SK-N-SH treated with all-trans-retinoic acid at 6 μM for 48 hours (cell line): ENCODE results near the gene TEX55.
"Not testable (repeated sequence)": the region's sequence is repeated elsewhere in the genome, so short reads cannot be mapped to it uniquely, and the experiment has no call there.

Experiments
- ATAC-seq: fragments of 200-7000 bp; cut with Tn5 transposase; 3 replicates; pipeline ENCODE4 v1.9.1; 2020; ENCODE audit warnings: mild to moderate bottlenecking, moderate library complexity
- ARNTL ChIP-seq: fragments of 450-650 bp; formaldehyde crosslinking; IDR thresholded peaks from 2 replicates; pipeline ENCODE4 v1.5.0; 2020; ENCODE audit warnings: low read depth, mild to moderate bottlenecking, moderate library complexity, borderline replicate concordance
- CREB5 ChIP-seq: fragments of 250-450 bp; sonication (Bioruptor Pico); IDR thresholded peaks from 2 replicates; pipeline ENCODE4 v1.5.1; 2020; ENCODE audit warnings: low read depth, mild to moderate bottlenecking, moderate library complexity
- CSDC2 ChIP-seq: fragments of 250-450 bp; sonication (Bioruptor Pico); IDR thresholded peaks from 2 replicates; pipeline ENCODE4 v1.5.0; 2020; ENCODE audit warnings: mild to moderate bottlenecking, moderate library complexity
- CSRNP3 ChIP-seq: fragments of 250-450 bp; sonication (Bioruptor Pico); IDR thresholded peaks from 2 replicates; pipeline ENCODE4 v1.5.1; 2021; ENCODE audit warnings: mild to moderate bottlenecking, moderate library complexity
- ESRRG ChIP-seq: fragments of 250-450 bp; sonication (Bioruptor Pico); IDR thresholded peaks from 2 replicates; pipeline ENCODE4 v1.6.1; 2021; ENCODE audit warnings: mild to moderate bottlenecking
- GLIS3 ChIP-seq: fragments of 250-450 bp; sonication (Bioruptor Pico); IDR thresholded peaks from 2 replicates; pipeline ENCODE4 v1.5.0; 2020; ENCODE audit warnings: mild to moderate bottlenecking, moderate library complexity
- ISL1 ChIP-seq: fragments of 250-450 bp; sonication (Bioruptor Pico); IDR thresholded peaks from 2 replicates; pipeline ENCODE4 v2.1.2; 2022; ENCODE audit warnings: mild to moderate bottlenecking, moderate library complexity
- OSR1 ChIP-seq: fragments of 250-450 bp; sonication (Bioruptor Pico); IDR thresholded peaks from 2 replicates; pipeline ENCODE4 v1.8.0; 2022; ENCODE audit warnings: moderate library complexity, mild to moderate bottlenecking, inconsistent platforms
- PPARA ChIP-seq: fragments of 250-450 bp; sonication (Bioruptor Pico); IDR thresholded peaks from 2 replicates; pipeline ENCODE4 v1.5.0; 2020; ENCODE audit warnings: mild to moderate bottlenecking, borderline replicate concordance
- RARB ChIP-seq: fragments of 250-450 bp; sonication (Bioruptor Pico); IDR thresholded peaks from 2 replicates; pipeline ENCODE4 v1.8.0; 2021; ENCODE audit warnings: mild to moderate bottlenecking, moderate library complexity
- SNAI2 ChIP-seq: fragments of 250-450 bp; sonication (Bioruptor Pico); IDR thresholded peaks from 2 replicates; pipeline ENCODE4 v1.5.0; 2020; ENCODE audit warnings: mild to moderate bottlenecking, moderate library complexity
- TCF4 ChIP-seq: fragments of 250-450 bp; sonication (Bioruptor Pico); IDR thresholded peaks from 2 replicates; pipeline ENCODE4 v1.8.0; 2021; ENCODE audit warnings: mild to moderate bottlenecking, moderate library complexity, borderline replicate concordance
- TOX ChIP-seq: fragments of 250-450 bp; sonication (Bioruptor Pico); IDR thresholded peaks from 2 replicates; pipeline ENCODE4 v1.8.0; 2021; ENCODE audit warnings: mild to moderate bottlenecking, moderate library complexity, borderline replicate concordance
- ZC3H10 ChIP-seq: fragments of 250-450 bp; sonication (Bioruptor Pico); IDR thresholded peaks from 2 replicates; pipeline ENCODE4 v1.5.1; 2021; ENCODE audit warnings: mild to moderate bottlenecking, moderate library complexity
- ZFP3 ChIP-seq: fragments of 250-450 bp; sonication (Bioruptor Pico); IDR thresholded peaks from 2 replicates; pipeline ENCODE4 v1.5.0; 2020; ENCODE audit warnings: mild to moderate bottlenecking, moderate library complexity
- ZFP30 ChIP-seq: fragments of 450-650 bp; formaldehyde crosslinking; IDR thresholded peaks from 2 replicates; pipeline ENCODE4 v1.5.0; 2022; ENCODE audit warnings: mild to moderate bottlenecking, moderate library complexity
- ZNF565 ChIP-seq: fragments of 450-650 bp; formaldehyde crosslinking; conservative IDR thresholded peaks from 2 replicates; pipeline ENCODE4 v1.5.0; 2020; ENCODE audit warnings: low read depth, mild to moderate bottlenecking, moderate library complexity
- ZNF70 ChIP-seq: fragments of 450-650 bp; formaldehyde crosslinking; IDR thresholded peaks from 2 replicates; pipeline ENCODE4 v1.5.0; 2020; ENCODE audit warnings: mild to moderate bottlenecking, moderate library complexity
- ZNF8 ChIP-seq: fragments of 450-650 bp; formaldehyde crosslinking; IDR thresholded peaks from 2 replicates; pipeline ENCODE4 v1.5.0; 2020; ENCODE audit warnings: mild to moderate bottlenecking, moderate library complexity
- TF ChIP-seq, protein P1 (sequence below): fragments of 250-450 bp; sonication (Bioruptor Pico); IDR thresholded peaks from 2 replicates; pipeline ENCODE4 v1.8.0; 2020; ENCODE audit warnings: mild to moderate bottlenecking, moderate library complexity, borderline replicate concordance
- TF ChIP-seq, protein P2 (sequence below): fragments of 250-450 bp; sonication (Bioruptor Pico); IDR thresholded peaks from 2 replicates; pipeline ENCODE4 v1.5.0; 2020; ENCODE audit warnings: mild to moderate bottlenecking, moderate library complexity

TEX55 gene

DNA sequence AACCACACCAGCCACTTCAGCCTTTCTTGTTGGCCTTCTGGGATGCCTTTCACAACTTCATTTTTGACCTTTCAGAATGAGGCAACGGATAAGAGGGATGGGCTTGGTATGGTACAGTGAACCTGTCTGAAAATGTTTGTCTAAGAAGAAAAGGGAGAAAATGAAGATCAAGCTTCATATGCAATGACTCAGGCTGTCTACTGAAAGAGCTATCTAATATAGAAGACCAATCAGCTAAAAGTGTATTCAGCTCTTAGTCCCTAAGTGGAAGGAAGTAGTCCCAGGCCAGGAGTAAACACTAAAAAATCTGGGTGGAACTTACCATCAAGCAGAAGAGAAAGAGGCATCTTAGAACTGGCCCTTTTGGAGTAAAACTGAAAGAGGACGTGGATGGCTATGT, 15.3 kb downstream of the TEX55 start:
- TF ChIP-seq CSDC2 (CRISPR knock-in tag) (no peak), ZNF8 (CRISPR knock-in tag) (no peak), CSRNP3 (CRISPR knock-in tag) (no peak), ESRRG (no peak), TCF4 (CRISPR knock-in tag) (no peak), ZNF70 (CRISPR knock-in tag) (no peak), PPARA (CRISPR knock-in tag) (no peak), RARB (CRISPR knock-in tag) (no peak), ZFP30 (CRISPR knock-in tag) (no peak), ZC3H10 (no peak), ZFP3 (CRISPR knock-in tag) (no peak), SNAI2 (no peak)
- TF ChIP-seq, protein P1, sequence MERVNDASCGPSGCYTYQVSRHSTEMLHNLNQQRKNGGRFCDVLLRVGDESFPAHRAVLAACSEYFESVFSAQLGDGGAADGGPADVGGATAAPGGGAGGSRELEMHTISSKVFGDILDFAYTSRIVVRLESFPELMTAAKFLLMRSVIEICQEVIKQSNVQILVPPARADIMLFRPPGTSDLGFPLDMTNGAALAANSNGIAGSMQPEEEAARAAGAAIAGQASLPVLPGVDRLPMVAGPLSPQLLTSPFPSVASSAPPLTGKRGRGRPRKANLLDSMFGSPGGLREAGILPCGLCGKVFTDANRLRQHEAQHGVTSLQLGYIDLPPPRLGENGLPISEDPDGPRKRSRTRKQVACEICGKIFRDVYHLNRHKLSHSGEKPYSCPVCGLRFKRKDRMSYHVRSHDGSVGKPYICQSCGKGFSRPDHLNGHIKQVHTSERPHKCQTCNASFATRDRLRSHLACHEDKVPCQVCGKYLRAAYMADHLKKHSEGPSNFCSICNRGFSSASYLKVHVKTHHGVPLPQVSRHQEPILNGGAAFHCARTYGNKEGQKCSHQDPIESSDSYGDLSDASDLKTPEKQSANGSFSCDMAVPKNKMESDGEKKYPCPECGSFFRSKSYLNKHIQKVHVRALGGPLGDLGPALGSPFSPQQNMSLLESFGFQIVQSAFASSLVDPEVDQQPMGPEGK (CRISPR knock-in tag), result no peak
- TF ChIP-seq, protein P2, sequence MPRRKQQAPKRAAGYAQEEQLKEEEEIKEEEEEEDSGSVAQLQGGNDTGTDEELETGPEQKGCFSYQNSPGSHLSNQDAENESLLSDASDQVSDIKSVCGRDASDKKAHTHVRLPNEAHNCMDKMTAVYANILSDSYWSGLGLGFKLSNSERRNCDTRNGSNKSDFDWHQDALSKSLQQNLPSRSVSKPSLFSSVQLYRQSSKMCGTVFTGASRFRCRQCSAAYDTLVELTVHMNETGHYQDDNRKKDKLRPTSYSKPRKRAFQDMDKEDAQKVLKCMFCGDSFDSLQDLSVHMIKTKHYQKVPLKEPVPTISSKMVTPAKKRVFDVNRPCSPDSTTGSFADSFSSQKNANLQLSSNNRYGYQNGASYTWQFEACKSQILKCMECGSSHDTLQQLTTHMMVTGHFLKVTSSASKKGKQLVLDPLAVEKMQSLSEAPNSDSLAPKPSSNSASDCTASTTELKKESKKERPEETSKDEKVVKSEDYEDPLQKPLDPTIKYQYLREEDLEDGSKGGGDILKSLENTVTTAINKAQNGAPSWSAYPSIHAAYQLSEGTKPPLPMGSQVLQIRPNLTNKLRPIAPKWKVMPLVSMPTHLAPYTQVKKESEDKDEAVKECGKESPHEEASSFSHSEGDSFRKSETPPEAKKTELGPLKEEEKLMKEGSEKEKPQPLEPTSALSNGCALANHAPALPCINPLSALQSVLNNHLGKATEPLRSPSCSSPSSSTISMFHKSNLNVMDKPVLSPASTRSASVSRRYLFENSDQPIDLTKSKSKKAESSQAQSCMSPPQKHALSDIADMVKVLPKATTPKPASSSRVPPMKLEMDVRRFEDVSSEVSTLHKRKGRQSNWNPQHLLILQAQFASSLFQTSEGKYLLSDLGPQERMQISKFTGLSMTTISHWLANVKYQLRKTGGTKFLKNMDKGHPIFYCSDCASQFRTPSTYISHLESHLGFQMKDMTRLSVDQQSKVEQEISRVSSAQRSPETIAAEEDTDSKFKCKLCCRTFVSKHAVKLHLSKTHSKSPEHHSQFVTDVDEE (CRISPR knock-in tag), result no peak
- no peak for ATAC-seq

DNA sequence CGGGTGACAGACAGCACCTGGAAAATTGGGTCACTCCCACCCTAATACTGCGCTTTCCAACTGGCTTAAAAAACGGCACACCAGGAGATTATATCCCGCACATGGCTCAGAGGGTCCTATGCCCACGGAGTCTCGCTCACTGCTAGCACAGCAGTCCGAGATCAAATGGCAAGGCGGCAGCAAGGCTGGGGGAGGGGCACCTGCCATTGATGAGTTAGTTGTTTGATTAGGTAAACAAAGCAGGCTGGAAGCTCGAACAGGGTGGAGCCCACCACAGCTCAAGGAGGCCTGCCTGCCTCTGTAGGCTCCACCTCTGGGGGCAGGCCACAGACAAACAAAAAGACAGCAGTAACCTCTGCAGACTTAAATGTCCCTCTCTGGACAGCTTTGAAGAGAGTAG, 18.8 kb downstream of the TEX55 start:
- not testable (repeated sequence) for ATAC-seq

DNA sequence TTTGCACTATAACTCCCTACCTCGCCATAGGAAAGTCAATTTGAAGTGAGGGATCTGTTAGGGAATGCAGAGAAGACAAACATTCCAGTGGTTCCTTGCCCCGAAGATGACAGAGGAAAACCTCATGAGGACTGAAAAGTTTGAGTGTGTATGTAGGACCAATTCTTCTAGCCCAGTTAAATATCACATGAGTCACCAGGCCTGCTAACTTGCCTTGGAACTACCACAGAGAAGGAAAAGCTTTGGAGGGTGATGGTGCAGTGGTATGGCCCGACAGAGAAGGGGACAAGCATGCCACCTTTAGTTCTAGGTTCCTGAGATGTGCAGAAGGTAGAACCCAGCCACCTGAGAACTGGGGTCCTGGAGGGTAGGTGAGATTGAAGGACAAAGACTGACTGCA, 24.9 kb downstream of the TEX55 start:
- TF ChIP-seq TOX (CRISPR knock-in tag), result no peak
- no peak for TF ChIP-seq ARNTL (CRISPR knock-in tag)
- no peak for TF ChIP-seq SNAI2
- TF ChIP-seq OSR1 (CRISPR knock-in tag), result no peak
- no peak for TF ChIP-seq PPARA (CRISPR knock-in tag)
- no peak for TF ChIP-seq ZNF565 (CRISPR knock-in tag)
- TF ChIP-seq ISL1 (CRISPR knock-in tag), result no peak
- TF ChIP-seq CREB5 (CRISPR knock-in tag), result no peak
- no peak for TF ChIP-seq CSRNP3 (CRISPR knock-in tag)
- TF ChIP-seq, protein P2 (CRISPR knock-in tag), result no peak
- TF ChIP-seq ZFP30 (CRISPR knock-in tag), result no peak
- TF ChIP-seq ZC3H10, result no peak
- no peak for TF ChIP-seq ZNF70 (CRISPR knock-in tag)
- TF ChIP-seq RARB (CRISPR knock-in tag), result no peak
- no peak for TF ChIP-seq GLIS3 (CRISPR knock-in tag)
- TF ChIP-seq, all 23 proteins: peak for 0
- no peak for ATAC-seq
